Measurements from ENCODE around the gene GCSAM.

Gene GCSAM

DNA sequence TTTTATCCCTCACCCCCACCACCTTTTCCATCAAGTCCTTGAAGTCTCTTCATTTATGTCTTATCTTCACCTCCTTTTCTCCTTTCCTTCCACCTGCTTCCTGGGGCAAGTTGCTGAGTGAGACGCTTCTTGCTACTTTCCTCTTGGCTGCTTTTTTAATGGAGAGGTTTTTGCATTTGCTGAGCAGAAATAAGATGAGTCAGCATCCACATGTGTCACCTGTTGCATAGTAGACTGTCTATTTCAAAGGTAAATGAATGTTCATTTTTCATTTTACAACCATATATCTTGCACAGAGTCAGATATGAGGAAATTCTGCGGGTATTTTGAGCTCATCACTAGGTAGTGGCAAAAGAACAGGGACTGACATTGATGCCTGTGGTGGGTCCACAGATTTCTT is 28.3 kb downstream of the GCSAM start:
- no peak for DNase-seq

DNA sequence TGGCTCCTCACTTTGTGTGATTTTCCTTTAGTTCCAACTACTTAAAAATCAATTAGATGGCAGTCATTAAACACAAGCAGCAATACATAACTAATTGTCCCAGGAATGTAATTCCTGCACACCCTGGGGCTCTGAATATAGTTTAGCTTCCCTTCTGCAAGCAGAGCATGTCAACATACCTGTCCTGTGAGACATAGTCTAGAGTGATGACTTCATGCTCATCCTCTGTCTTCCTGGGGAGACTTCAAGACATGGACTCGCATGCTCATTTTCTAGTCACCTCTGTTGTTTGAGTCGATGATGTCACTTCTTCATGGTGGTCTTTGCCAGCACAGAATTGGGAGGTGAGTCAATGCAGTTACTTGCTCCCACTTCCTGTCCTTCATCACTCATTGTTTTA is 31.1 kb downstream of the GCSAM start:
- no peak for DNase-seq

GRCh38 chr3:112097378-112097777 is 35.7 kb downstream of the GCSAM start:
- no peak for DNase-seq

DNA sequence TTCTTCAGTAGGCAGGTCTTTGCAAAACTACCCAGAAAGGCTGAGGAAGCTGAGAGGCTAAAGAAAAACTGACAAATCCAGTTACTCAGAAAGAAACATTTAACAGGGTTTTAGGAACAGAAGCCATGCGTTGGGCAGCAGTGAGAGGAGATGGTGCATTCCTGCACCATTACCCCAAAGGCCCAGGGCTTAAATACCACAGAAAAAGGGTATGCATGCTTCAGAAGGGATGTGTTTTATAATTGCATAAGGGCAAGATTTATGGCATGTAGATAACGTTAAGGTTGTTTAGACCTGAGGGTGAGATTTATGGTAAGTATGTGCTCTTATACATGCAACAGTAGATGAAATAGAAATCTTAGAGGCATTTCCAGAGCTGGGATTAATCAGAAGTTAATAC is 36.9 kb downstream of the GCSAM start:
- no peak for DNase-seq

DNA sequence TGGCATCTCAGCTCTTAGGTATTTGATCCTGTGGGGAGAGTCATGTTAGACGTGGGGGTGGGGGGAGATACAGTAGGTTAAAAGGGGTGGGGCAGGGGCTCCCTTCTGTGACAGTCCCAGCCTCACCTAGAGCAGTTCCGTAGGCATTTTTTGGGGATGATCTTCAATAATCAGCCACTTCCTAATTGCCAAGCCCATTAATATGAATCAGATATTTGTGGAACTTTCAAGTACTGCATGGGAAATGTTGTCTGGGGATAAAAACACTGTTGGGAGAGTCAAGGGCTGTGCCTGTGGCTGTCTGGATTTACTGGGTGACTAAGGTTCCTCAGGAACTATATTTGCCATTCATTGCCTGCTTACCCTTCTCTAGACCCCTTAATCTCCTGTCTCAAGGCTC is 37.3 kb downstream of the GCSAM start:
- no peak for DNase-seq

- DNase-seq: no peak
Measured at GRCh38 chr3:112093180-112093522, 39.9 kb downstream of the GCSAM start.

DNA sequence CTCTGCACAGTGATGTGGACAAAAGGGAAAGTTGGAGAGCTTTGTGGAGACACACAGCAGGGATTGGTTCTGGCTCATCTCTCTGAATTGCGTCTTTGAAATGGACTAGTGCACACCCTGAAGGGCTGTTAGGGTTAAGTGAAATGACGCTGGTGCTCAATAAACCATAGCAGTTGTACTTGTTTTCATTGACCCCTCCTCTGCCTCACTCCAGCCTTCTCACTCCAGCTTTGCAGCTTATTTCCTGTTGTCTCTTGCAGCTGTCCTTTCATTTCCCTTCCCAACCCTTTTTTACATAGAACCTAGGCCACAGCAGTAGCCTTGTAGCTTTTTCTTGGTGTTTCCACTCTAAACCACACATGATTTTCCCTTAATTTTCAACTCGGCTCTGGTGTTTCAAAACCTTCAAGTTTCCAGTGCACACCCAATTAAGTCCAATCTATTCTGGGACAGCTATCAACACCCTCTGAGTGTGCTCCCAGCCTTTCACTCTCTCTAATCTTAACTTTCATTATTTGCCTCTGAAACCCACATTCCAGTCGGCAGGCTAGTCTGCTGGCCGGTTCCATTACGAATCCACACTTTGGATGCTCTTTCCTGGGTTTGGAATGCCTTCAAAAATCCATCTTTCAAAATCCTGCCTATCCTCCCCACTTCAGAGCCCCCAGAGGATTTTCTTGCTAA is 40.4 kb downstream of the GCSAM start:
- DNase-seq: peak; percentile 27

DNA sequence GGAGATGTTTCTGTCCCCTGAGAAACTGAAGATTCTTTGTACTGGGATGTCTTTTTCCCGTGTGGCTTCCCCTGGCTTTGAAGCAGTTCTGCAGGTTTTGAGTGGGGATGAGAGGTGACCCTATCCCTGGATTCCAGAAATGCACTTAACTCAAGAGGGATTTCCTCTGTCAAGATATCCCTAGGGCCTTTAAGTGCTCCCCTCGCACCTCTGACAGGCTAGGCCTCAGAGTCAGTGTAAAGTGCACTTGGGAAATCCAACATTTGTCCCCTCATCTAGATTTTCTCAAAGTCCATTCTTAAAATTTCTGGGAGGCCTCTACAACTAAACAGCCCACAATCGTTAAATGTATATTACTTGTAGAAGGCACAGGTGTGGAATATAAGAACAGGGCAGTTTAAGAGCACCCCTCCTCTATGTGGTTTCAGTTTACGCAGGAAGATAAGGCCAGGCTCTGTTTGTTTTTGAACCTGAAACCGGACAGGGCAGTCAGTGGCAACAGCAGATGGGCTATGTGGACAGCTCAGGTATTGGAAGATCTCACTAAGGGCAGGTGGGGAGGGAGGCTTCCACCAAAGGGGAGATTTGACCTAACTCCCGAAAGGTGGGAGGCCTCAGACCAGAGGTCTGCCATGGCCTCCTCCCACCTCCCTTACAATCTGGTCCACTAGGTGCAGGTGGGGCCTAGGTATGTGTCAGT is 42.0 kb downstream of the GCSAM start:
- DNase-seq: peak; percentile 21

- peak; percentile 50 for DNase-seq
Measured at GRCh38 chr3:112089956-112090886, 42.8 kb downstream of the GCSAM start.

- no peak for DNase-seq
Measured at GRCh38 chr3:112088944-112089343, 44.1 kb downstream of the GCSAM start.

- DNase-seq: no peak
Measured at GRCh38 chr3:112087746-112088145, 45.3 kb downstream of the GCSAM start.

- DNase-seq: no peak
Measured at GRCh38 chr3:112086875-112087524, 46.0 kb downstream of the GCSAM start.

DNA sequence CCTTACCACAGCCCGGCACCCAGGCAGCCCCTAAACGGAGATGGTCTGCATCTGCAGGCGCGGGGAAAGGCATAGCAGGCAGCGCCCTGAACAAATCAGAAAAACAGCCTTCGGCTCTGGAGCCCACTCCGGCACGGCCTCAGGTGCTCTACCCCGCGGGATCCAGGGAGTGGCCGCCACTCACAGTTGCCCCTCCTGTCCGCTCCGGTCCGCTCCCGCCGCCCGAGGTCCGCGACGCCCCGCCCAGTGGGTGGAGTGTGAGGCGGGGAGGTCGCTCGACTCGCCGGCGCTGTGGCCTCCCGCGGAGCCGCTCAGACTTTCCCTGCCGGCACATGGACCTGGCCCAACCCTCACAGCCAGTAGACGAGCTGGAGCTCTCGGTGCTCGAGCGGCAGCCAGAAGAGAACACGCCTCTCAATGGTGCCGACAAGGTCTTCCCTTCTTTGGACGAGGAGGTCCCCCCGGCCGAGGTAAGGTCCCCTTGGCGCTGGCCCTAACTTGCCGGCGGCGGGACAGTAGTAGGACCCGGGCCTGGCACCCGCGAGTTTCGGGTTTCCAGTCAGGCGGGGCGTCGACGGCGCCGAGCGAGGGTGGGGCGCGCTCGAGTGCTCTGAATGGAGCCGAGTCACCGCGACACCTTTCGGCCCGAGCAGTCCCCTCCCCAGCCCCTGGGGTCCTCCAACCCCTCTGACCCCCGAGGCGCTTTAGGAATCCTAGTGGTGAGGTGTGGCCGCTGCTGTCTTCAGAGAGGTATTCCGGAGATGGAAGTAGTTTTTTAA is 46.8 kb downstream of the GCSAM start, which contains the start of gene C3orf52:
C3orf52 (plus strand) TSS at position 314 of the 779 bp plus-strand sequence; CDS start at position 333, 19 bp downstream.
- DNase-seq: peak; percentile 87

DNA sequence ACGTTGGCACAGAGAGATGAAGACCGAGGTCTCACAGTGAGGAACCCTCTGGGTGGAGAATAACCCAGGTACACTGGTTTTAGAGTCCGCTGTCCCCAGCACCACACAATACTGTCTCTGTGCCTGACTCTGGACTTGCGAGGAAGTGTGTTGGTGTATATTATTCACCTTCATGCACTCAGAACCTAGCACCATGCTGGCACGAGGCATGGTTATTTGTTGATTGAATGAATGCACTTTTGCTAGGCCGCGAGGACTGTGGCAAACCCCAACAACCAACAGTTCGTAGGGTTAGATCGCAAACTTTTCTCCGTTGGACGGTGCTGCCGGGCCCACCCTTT is 47.3 kb downstream of the GCSAM start:
- DNase-seq: no peak

GRCh38 chr3:112084980-112085705 is 47.9 kb downstream of the GCSAM start:
- DNase-seq: no peak

GRCh38 chr3:112083239-112083638 is 49.8 kb downstream of the GCSAM start:
- DNase-seq: no peak

DNA sequence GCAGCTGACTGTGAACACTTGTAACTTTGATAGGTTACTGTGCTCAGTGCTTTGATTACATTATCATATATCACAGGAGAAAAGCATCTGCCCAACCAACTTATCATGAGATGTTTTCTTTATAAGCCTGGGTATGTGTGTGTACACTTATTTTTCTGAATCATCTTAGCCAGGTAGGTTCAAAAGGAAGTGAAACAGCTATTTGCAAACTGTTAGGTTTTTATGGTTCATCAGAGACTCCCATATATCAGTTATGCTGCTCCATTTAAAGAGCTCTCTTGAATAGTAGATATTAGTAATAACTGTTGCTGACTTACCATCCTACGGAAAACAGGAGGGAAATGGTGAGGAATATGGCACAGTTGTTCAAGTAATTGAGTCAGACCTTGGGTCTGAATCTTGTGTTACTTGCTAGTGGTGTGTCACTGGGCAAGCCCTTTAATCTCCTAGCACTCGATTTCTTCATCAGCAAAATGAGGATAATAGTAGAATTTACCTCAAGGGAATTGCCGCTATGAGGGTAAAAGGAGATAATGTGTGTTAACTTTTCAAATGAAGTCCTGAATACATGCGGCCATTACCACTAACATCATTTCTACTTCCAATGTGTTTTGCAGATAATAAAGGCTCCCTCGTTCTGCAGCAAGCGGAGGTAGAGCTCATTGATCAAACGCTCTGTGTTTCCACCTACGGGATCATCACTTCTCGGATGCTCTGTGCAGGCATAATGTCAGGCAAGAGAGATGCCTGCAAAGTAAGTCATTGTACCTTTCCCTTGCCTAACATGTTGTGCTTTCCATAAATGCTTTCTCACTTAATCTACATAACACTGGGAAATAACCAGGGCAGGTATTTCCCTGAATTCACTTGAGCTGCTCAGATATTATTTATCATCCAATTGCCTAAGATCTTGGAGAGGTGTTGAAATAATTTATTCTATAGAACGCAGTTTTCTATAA is 54.6 kb downstream of the GCSAM start:
- no peak for DNase-seq

GRCh38 chr3:112074616-112075497 is 58.2 kb downstream of the GCSAM start:
- DNase-seq: no peak

DNA sequence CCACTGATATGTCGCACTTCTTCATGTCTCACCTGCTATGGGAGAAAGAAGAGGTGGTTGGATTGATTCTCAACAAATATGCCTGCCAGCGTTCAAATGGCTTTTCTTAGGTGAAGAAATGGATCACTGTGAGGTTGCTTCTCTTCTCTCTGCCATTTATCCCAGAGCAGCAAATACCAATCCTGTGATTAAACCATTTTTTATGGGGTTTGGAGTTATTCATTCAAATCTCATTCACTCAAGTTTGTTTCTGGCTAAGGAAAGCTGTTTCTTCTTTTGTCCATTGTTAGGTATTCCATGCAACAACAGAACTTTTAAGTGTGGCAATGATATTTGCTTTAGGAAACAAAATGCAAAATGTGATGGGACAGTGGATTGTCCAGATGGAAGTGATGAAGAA is 59.0 kb downstream of the GCSAM start:
- DNase-seq: no peak
